ENCODE data around the gene E4F1.

The E4F1 gene

DNA sequence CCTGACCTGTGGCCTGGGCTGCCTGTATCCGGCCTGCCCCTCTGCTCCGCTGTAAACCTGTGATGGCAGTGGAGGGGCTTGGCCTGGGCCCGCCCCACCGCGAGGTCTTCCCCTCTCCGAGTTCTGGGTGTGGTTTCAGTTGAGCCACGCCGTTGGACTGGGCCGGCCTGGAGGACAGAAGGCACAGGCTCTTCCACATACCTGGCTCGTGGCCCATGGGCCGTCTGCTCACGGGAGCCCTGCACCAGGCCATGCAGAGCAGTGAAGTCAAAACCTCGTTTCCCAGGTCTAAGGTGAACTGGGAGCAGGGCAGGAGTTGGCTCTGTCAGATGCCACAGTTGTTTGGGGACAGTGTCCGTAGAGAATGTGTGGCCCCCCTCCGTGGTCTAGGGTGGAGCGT lies 50.1 kb downstream of the E4F1 start:
- TF ChIP-seq, protein P1, sequence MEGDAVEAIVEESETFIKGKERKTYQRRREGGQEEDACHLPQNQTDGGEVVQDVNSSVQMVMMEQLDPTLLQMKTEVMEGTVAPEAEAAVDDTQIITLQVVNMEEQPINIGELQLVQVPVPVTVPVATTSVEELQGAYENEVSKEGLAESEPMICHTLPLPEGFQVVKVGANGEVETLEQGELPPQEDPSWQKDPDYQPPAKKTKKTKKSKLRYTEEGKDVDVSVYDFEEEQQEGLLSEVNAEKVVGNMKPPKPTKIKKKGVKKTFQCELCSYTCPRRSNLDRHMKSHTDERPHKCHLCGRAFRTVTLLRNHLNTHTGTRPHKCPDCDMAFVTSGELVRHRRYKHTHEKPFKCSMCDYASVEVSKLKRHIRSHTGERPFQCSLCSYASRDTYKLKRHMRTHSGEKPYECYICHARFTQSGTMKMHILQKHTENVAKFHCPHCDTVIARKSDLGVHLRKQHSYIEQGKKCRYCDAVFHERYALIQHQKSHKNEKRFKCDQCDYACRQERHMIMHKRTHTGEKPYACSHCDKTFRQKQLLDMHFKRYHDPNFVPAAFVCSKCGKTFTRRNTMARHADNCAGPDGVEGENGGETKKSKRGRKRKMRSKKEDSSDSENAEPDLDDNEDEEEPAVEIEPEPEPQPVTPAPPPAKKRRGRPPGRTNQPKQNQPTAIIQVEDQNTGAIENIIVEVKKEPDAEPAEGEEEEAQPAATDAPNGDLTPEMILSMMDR (conservative IDR thresholded peaks at IDR 0.05; ENCODE audit: low read length): no peak
- DNase-seq (ENCODE audit: low read depth): no peak
- no peak overlapping the region for H3K4me3 ChIP-seq (ENCODE audit: low read length)

GRCh38 chr16:2273931-2274330 lies 50.5 kb downstream of the E4F1 start:
- TF ChIP-seq, protein P1 (conservative IDR thresholded peaks at IDR 0.05; ENCODE audit: low read length): no peak
- no peak overlapping the region for H3K4me3 ChIP-seq (ENCODE audit: low read length)
- no peak for DNase-seq (ENCODE audit: low read depth)

- TF ChIP-seq, protein P1 (conservative IDR thresholded peaks at IDR 0.05; ENCODE audit: low read length): no peak
- DNase-seq (ENCODE audit: low read depth): no peak
Measured at GRCh38 chr16:2275476-2276367, 52.3 kb downstream of the E4F1 start.

GRCh38 chr16:2276368-2277195 lies 53.2 kb downstream of the E4F1 start:
- no peak for DNase-seq (ENCODE audit: low read depth)
- no peak overlapping the region for H3K4me3 ChIP-seq (ENCODE audit: low read length)
- TF ChIP-seq, protein P1 (conservative IDR thresholded peaks at IDR 0.05; ENCODE audit: low read length): no peak

More at GRCh38 chr16:2275476-2276367, 52.3 kb downstream of the E4F1 start:
- no peak overlapping the region for H3K4me3 ChIP-seq (ENCODE audit: low read length)

GRCh38 chr16:2277466-2278271 lies 54.3 kb downstream of the E4F1 start:
- no peak for DNase-seq (ENCODE audit: low read depth)
- H3K4me3 ChIP-seq (ENCODE audit: low read length): no peak overlapping the region
- TF ChIP-seq, protein P1 (conservative IDR thresholded peaks at IDR 0.05; ENCODE audit: low read length): no peak

- TF ChIP-seq, protein P1 (conservative IDR thresholded peaks at IDR 0.05; ENCODE audit: low read length): no peak
- no peak overlapping the region for H3K4me3 ChIP-seq (ENCODE audit: low read length)
- no peak for DNase-seq (ENCODE audit: low read depth)
Measured at GRCh38 chr16:2278272-2278608, 54.8 kb downstream of the E4F1 start.

All from AG10803 (cell line).